DND-41 (cell line): ENCODE measurements around the gene TRIM67.

Source experiments
- ATAC-seq: fragments of 200-7000 bp; cut with Tn5 transposase; 3 replicates; pipeline ENCODE4 v1.9.1; 2021; ENCODE audit warnings: low read depth; ENCODE audit not compliant: insufficient read depth
- DNase-seq: peaks from one replicate; pipeline ENCODE4 v3.0.0-alpha.2; 2020
- H2AFZ ChIP-seq: 2 replicates; pipeline ENCODE4 v1.6.0; 2012; ENCODE audit warnings: low read depth, low read length
- H3K27ac ChIP-seq: 2 replicates; pipeline ENCODE4 v1.5.1; 2012; ENCODE audit warnings: low read length, inconsistent platforms
- H3K27me3 ChIP-seq: fragments of 200-600 bp; sonication (generic); 2 replicates; pipeline ENCODE4 v1.6.0; 2012; ENCODE audit warnings: low read length, mild to moderate bottlenecking, inconsistent platforms; ENCODE audit not compliant: insufficient read depth, poor library complexity
- H3K36me3 ChIP-seq: 2 replicates; pipeline ENCODE4 v1.5.1; 2012; ENCODE audit warnings: low read length, inconsistent platforms; ENCODE audit not compliant: insufficient read depth
- H3K4me1 ChIP-seq: 2 replicates; pipeline ENCODE4 v1.5.1; 2012; ENCODE audit warnings: mild to moderate bottlenecking, low read length; ENCODE audit not compliant: insufficient read depth
- H3K4me2 ChIP-seq: 2 replicates; pipeline ENCODE4 v1.6.0; 2012; ENCODE audit warnings: mild to moderate bottlenecking, moderate library complexity, low read length, inconsistent platforms; ENCODE audit not compliant: insufficient read depth
- H3K4me3 ChIP-seq, 2 experiments: fragments of 200-600 bp in 1 of 2; shearing (Covaris generic) in 1 of 2; 2 replicates each; pipeline ENCODE4 v1.5.1; 2012 to 2016; ENCODE audit warnings: inconsistent platforms in 2 of 2, low read length in 2 of 2, mild to moderate bottlenecking in 2 of 2, low read depth in 1 of 2, moderate library complexity in 1 of 2
- H3K79me2 ChIP-seq: 2 replicates; pipeline ENCODE4 v1.6.0; 2012; ENCODE audit warnings: low read length, inconsistent platforms; ENCODE audit not compliant: insufficient read depth
- H3K9ac ChIP-seq: 2 replicates; pipeline ENCODE4 v1.6.0; 2012; ENCODE audit warnings: low read depth, mild to moderate bottlenecking, inconsistent platforms, low read length, moderate library complexity
- H3K9me3 ChIP-seq: 2 replicates; pipeline ENCODE4 v1.5.1; 2012; ENCODE audit warnings: low read length, moderate library complexity, mild to moderate bottlenecking, inconsistent platforms; ENCODE audit not compliant: insufficient read depth, severe bottlenecking
- H4K20me1 ChIP-seq: 2 replicates; pipeline ENCODE4 v1.6.0; 2012; ENCODE audit warnings: low read length; ENCODE audit not compliant: insufficient read depth
- CTCF ChIP-seq: IDR thresholded peaks from 2 replicates; pipeline ENCODE4 v1.5.1; 2012; ENCODE audit warnings: borderline replicate concordance, low read length, moderate library complexity, mild to moderate bottlenecking; ENCODE audit not compliant: poor library complexity, severe bottlenecking; ENCODE audit errors: extremely low read depth
- EZH2 ChIP-seq: IDR thresholded peaks from 3 replicates; pipeline ENCODE4 v1.6.1; 2012; ENCODE audit warnings: borderline replicate concordance, low read depth, mild to moderate bottlenecking, moderate library complexity, low read length, inconsistent platforms; ENCODE audit not compliant: severe bottlenecking

TRIM67 gene

GRCh38 chr1:231184891-231185290, 23.0 kb downstream of the TRIM67 start:
- H3K79me2 ChIP-seq: no peaks in the 10 kb centered on the region
- H3K27ac ChIP-seq: no peak overlapping the region
- H3K4me2 ChIP-seq: no peak overlapping the region
- peaks cover 13% of the 10 kb centered on the region for H3K27me3 ChIP-seq
- H2AFZ ChIP-seq: no peak overlapping the region
- TF ChIP-seq CTCF: no peak
- no peak overlapping the region for H3K4me3 ChIP-seq
- H3K4me1 ChIP-seq: no peaks in the 10 kb centered on the region
- H3K9ac ChIP-seq: no peak overlapping the region
- no peaks in the 10 kb centered on the region for H3K9me3 ChIP-seq
- DNase-seq (no peak), ATAC-seq (no peak)
- H4K20me1 ChIP-seq: no peaks in the 10 kb centered on the region
- no peaks in the 10 kb centered on the region for H3K36me3 ChIP-seq

- Histone ChIP-seq H3K4me2 (no peak overlapping the region), H3K4me3 (no peak overlapping the region), H3K27ac (no peak overlapping the region), H3K36me3 (no peaks in the 10 kb centered on the region), H3K9me3 (no peaks in the 10 kb centered on the region), H2AFZ (no peak overlapping the region), H4K20me1 (no peaks in the 10 kb centered on the region), H3K9ac (no peak overlapping the region), H3K79me2 (no peaks in the 10 kb centered on the region), H3K4me1 (no peaks in the 10 kb centered on the region), H3K27me3 (peaks cover 13% of the 10 kb centered on the region)
- no peak for TF ChIP-seq EZH2
- TF ChIP-seq CTCF: no peak
- DNase-seq (no peak), ATAC-seq (no peak)
These were observed 23.5 kb downstream of the TRIM67 start for GRCh38 chr1:231185391-231185790.

- H3K4me3 ChIP-seq: no peak overlapping the region
- ATAC-seq: no peak
- peaks cover 13% of the 10 kb centered on the region for H3K27me3 ChIP-seq
- H3K36me3 ChIP-seq: no peaks in the 10 kb centered on the region
- no peaks in the 10 kb centered on the region for H3K79me2 ChIP-seq
- no peak for TF ChIP-seq EZH2
- TF ChIP-seq CTCF: no peak
- no peak overlapping the region for H3K9ac ChIP-seq
- no peaks in the 10 kb centered on the region for H3K9me3 ChIP-seq
- no peak overlapping the region for H2AFZ ChIP-seq
- no peak for DNase-seq
- no peak overlapping the region for H3K4me2 ChIP-seq
- H4K20me1 ChIP-seq: no peaks in the 10 kb centered on the region
- H3K27ac ChIP-seq: no peak overlapping the region
- H3K4me1 ChIP-seq: no peaks in the 10 kb centered on the region
These were observed 24.7 kb downstream of the TRIM67 start for GRCh38 chr1:231186356-231187115.
